H54 (cell line): ENCODE results near the gene KNTC1.
"Not testable (repeated sequence)": the region's sequence is repeated elsewhere in the genome, so short reads cannot be mapped to it uniquely, and the experiment has no call there.

Experiments used
- DNase-seq: peaks from one replicate; pipeline ENCODE4 v3.0.0; 2011; ENCODE audit warnings: low spot score, mixed read lengths; ENCODE audit not compliant: insufficient read length
- FAIRE-seq: peaks from 3 replicates; lab custom pipeline; 2011; peaks lifted over from hg19 to GRCh38; lab: Jason Lieb, UNC
- POLR2A ChIP-seq: IDR thresholded peaks from 2 replicates; pipeline ENCODE4 v1.6.1; 2011; ENCODE audit warnings: low read depth, mild to moderate bottlenecking, low read length

KNTC1 gene

GRCh38 chr12:122558745-122559641, 31.9 kb downstream of the KNTC1 start:
- FAIRE-seq (no peak), DNase-seq (no peak)

GRCh38 chr12:122560138-122560537, 33.1 kb downstream of the KNTC1 start:
- DNase-seq: no peak
- no peak for FAIRE-seq
- no peak for TF ChIP-seq POLR2A

More at GRCh38 chr12:122558745-122559641, 31.9 kb downstream of the KNTC1 start:
- TF ChIP-seq POLR2A: no peak

GRCh38 chr12:122563361-122563760, 36.3 kb downstream of the KNTC1 start:
- no peak for TF ChIP-seq POLR2A
- no peak for FAIRE-seq

GRCh38 chr12:122566816-122567215, 39.8 kb downstream of the KNTC1 start:
- not testable (repeated sequence) for DNase-seq, FAIRE-seq

More at GRCh38 chr12:122563361-122563760, 36.3 kb downstream of the KNTC1 start:
- no peak for DNase-seq

- no peak for TF ChIP-seq POLR2A
- DNase-seq (no peak), FAIRE-seq (no peak)
Measured at GRCh38 chr12:122569288-122569687, 42.2 kb downstream of the KNTC1 start.

GRCh38 chr12:122570006-122570405, 43.0 kb downstream of the KNTC1 start:
- DNase-seq (peak; percentile 10), FAIRE-seq (peak; percentile 43)

GRCh38 chr12:122571821-122572220, 44.8 kb downstream of the KNTC1 start:
- no peak for TF ChIP-seq POLR2A
- FAIRE-seq (no peak), DNase-seq (no peak)

GRCh38 chr12:122583294-122583693, 56.2 kb downstream of the KNTC1 start:
- DNase-seq, FAIRE-seq: not testable (repeated sequence)

GRCh38 chr12:122584177-122584863, 57.3 kb downstream of the KNTC1 start:
- TF ChIP-seq POLR2A: no peak
- FAIRE-seq (no peak), DNase-seq (no peak)

- TF ChIP-seq POLR2A: no peak
- DNase-seq: no peak
- no peak for FAIRE-seq
Measured at GRCh38 chr12:122590990-122591389, 63.9 kb downstream of the KNTC1 start.

GRCh38 chr12:122591966-122592365, 64.9 kb downstream of the KNTC1 start:
- FAIRE-seq, DNase-seq: not testable (repeated sequence)

GRCh38 chr12:122592543-122592942, 65.5 kb downstream of the KNTC1 start:
- not testable (repeated sequence) for DNase-seq, FAIRE-seq

- no peak for DNase-seq
- TF ChIP-seq POLR2A: no peak
- FAIRE-seq: no peak
Measured at GRCh38 chr12:122593910-122594309, 66.9 kb downstream of the KNTC1 start.

- FAIRE-seq (no peak), DNase-seq (no peak)
- TF ChIP-seq POLR2A: no peak
Measured at GRCh38 chr12:122596838-122597237, 69.8 kb downstream of the KNTC1 start.

- DNase-seq (no peak), FAIRE-seq (no peak)
Measured at GRCh38 chr12:122602456-122602855, 75.4 kb downstream of the KNTC1 start.

More at GRCh38 chr12:122602456-122602855, 75.4 kb downstream of the KNTC1 start:
- no peak for TF ChIP-seq POLR2A
